Uterus (tissue), 4 donors: ENCODE data around the gene MRAP. TPM values are rescaled to one million over a fixed set of nuclear protein-coding genes. Genes with fewer than 3 reads are reported as not detected.

Experiments
- DNase-seq, 2 donors: peaks; one replicate each; pipeline ENCODE4 v3.0.0-alpha.2; 2019 to 2020
- H3K27ac ChIP-seq, 2 donors: fragments of 200-600 bp; sonication (generic); 1 replicate in 1 of 2; 2 replicates in 1 of 2; pipeline ENCODE4 v1.5.1; 2016 to 2018
- H3K27me3 ChIP-seq, 2 donors: fragments of 200-600 bp; sonication (generic); one replicate each; pipeline ENCODE4 v1.5.1; 2018 to 2019; ENCODE audit warnings: control low read depth in 1 of 2
- H3K36me3 ChIP-seq, 2 donors: fragments of 200-600 bp; sonication (generic); one replicate each; pipeline ENCODE4 v1.5.1; 2019; ENCODE audit warnings: control low read depth in 1 of 2
- H3K4me1 ChIP-seq, 2 donors: fragments of 200-600 bp; sonication (generic); one replicate each; pipeline ENCODE4 v1.5.1; 2018 to 2019; ENCODE audit warnings: control low read depth in 1 of 2
- H3K4me3 ChIP-seq, 2 donors: fragments of 200-600 bp; sonication (generic); 1 replicate in 1 of 2; 2 replicates in 1 of 2; pipeline ENCODE4 v1.5.1; 2018 to 2019; ENCODE audit warnings: mild to moderate bottlenecking in 1 of 2
- H3K9me3 ChIP-seq, 2 donors: fragments of 200-600 bp; sonication (generic); one replicate each; pipeline ENCODE4 v1.5.1; 2019; ENCODE audit warnings: control low read depth in 1 of 2
- POLR2A ChIP-seq, 2 donors: fragments of 450-650 bp; IDR thresholded peaks; one replicate each; pipeline ENCODE4 v1.6.1; 2016; ENCODE audit warnings: antibody characterized with exemption in 2 of 2, mild to moderate bottlenecking in 1 of 2, moderate library complexity in 1 of 2
- intact Hi-C: fragments of 100-400 bp; cut with DNase I; formaldehyde crosslinking; loops from one replicate; pipeline ENCODE4 v1.15.1; 2023; ENCODE audit warnings: low total_unique reads
- total RNA-seq, 4 donors: library from RNA; depleted of rRNA in 3 of 4; stranded (reverse); fragments of >200 nt in 3 of 4; gene quantifications; one replicate each; pipeline versions ENCODE4 v1.1.0 to v1.2.4, GENCODE V29; 2014 to 2023
- TF ChIP-seq, protein P1 (sequence below), 4 experiments: fragments of 200-600 bp in 2 of 4; fragments of 450-650 bp in 2 of 4; sonication (generic) in 2 of 4; IDR thresholded peaks; one replicate each; pipeline ENCODE4 v1.5.1; 2016 to 2019; ENCODE audit warnings: antibody characterized with exemption in 4 of 4, mild to moderate bottlenecking in 2 of 4, moderate library complexity in 1 of 4
- donor health status: DM: yes; HTN: yes; CAD: no.

MRAP gene
- total RNA-seq, 4 donors from 2014 or later = not detected

DNA sequence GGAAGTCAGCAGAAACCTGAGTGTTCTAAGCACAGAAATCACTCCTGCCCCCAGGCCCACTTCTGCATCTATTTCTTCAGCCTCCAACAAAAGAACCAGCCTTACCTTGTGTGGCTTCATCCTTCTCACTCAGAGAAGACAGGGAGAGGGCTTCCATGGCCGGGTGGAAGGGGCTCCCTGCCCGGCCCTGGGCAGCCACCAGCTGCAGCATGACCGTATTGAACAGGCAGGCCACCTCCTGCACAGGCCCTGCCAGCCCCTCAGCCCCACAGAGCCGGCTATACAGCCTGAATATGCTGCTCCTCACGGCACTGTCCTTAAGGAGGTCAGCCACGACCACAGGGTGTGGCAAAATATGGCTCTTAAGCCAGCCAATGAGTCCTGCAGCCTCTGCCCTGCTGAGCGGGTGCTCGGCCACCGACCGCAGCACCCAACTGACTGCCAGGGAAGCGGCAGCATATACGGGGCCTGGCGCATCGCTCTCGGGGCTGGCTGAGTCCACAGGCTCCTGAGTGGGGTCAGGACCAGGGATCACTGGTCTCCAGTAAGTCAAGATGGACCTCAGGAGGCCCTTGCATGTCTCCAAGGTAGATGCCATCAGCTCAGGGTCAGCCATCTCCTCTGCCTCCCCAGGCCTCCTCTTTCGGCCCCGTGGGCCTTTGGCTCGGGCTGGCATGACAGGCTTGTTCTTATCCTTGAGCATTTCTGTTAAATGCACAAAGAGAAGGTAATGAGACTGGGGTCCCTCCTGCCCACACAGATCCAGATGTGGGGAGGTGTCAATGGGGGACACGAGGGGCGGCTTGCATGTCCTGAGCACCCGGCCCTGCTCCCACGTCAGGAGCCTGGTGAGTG, 17.9 kb downstream of the MRAP start:
- intact Hi-C loops = no loop called here
- no peaks in the 10 kb centered on the region for H3K4me1 ChIP-seq
- no peak for TF ChIP-seq POLR2A (IDR thresholded peaks at IDR 0.05)
- TF ChIP-seq, protein P1, sequence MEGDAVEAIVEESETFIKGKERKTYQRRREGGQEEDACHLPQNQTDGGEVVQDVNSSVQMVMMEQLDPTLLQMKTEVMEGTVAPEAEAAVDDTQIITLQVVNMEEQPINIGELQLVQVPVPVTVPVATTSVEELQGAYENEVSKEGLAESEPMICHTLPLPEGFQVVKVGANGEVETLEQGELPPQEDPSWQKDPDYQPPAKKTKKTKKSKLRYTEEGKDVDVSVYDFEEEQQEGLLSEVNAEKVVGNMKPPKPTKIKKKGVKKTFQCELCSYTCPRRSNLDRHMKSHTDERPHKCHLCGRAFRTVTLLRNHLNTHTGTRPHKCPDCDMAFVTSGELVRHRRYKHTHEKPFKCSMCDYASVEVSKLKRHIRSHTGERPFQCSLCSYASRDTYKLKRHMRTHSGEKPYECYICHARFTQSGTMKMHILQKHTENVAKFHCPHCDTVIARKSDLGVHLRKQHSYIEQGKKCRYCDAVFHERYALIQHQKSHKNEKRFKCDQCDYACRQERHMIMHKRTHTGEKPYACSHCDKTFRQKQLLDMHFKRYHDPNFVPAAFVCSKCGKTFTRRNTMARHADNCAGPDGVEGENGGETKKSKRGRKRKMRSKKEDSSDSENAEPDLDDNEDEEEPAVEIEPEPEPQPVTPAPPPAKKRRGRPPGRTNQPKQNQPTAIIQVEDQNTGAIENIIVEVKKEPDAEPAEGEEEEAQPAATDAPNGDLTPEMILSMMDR (IDR thresholded peaks at IDR 0.05) = no peak
- H3K27me3 ChIP-seq = no peaks in the 10 kb centered on the region
- H3K4me3 ChIP-seq = no peak overlapping the region
- H3K27ac ChIP-seq = no peak overlapping the region
- no peak for DNase-seq
- H3K36me3 ChIP-seq = no peaks in the 10 kb centered on the region
- H3K9me3 ChIP-seq = no peaks in the 10 kb centered on the region

DNA sequence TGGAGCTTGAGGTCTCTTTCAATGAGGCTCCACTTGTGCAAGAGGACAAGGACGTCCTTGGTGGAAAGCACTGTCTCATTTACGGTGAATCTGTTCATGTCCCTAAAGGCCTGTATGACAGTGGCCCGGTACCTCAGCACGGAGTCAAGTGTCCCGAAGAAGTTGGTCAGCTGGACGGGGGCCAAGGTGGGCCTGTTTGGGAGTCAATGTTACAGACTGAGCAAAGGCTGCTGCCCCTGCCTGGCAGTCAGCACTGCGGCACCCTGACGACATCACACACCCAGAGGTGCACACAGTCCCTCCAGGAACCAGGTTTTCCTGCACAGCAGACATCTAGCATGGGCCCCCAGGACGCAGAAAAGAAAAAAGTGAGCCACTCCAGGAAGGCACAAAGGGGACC, 19.1 kb downstream of the MRAP start:
- TF ChIP-seq, protein P1 (IDR thresholded peaks at IDR 0.05) = no peak
- no peak for TF ChIP-seq POLR2A (IDR thresholded peaks at IDR 0.05)
- DNase-seq = no peak

DNA sequence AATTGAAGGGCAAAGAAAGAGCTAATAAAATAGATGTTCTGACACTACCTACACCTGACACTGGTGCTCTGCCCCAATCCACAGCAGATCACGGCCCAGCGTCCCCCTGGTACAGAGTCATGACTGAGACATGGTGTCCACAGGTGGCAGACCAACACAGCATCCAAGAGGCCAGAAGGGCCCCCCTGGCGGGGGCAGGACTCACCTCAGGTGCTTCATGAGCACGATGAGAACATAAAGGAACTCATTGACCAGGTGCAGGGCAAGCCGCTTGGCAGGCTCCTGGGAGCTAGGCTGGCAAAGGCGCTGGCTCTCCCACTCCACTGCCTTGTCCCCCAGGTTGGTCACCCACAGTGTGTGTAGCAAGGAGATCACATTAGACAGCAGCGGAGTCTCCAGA, 20.4 kb downstream of the MRAP start:
- H3K4me1 ChIP-seq = no peaks in the 10 kb centered on the region
- no peaks in the 10 kb centered on the region for H3K9me3 ChIP-seq
- no peak overlapping the region for H3K27ac ChIP-seq
- no peaks in the 10 kb centered on the region for H3K27me3 ChIP-seq
- TF ChIP-seq, protein P1 (IDR thresholded peaks at IDR 0.05) = no peak
- TF ChIP-seq POLR2A (IDR thresholded peaks at IDR 0.05) = no peak
- intact Hi-C loops = no loop called here
- DNase-seq = no peak
- no peaks in the 10 kb centered on the region for H3K36me3 ChIP-seq
- H3K4me3 ChIP-seq = no peak overlapping the region

More for the DNA sequence above, 19.1 kb downstream of the MRAP start:
- no peaks in the 10 kb centered on the region for H3K4me1 ChIP-seq
- H3K27ac ChIP-seq = no peak overlapping the region
- H3K36me3 ChIP-seq = no peaks in the 10 kb centered on the region
- H3K4me3 ChIP-seq = no peak overlapping the region
- no peaks in the 10 kb centered on the region for H3K27me3 ChIP-seq
- intact Hi-C loops = no loop called here
- no peaks in the 10 kb centered on the region for H3K9me3 ChIP-seq

DNA sequence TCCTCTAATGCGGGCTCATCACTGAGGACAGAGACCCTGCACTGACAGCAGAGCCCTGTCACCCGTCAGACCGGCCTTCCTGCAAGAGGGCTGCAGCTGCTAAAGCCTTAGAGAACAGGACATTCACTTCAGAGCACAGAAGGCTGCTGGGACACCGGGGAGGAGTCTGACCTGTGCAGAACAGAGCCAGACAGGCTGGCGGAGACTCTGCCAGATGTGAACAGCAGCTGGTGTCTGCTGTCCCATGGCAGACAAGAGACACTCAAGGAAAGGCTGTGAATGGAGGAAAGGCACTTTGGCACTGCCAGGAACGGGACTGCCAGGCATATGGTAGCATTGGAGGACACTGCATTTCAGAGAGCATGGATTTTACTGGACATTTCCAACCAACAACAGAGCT, 21.4 kb downstream of the MRAP start:
- H3K4me1 ChIP-seq = no peaks in the 10 kb centered on the region
- DNase-seq = no peak
- H3K9me3 ChIP-seq = no peaks in the 10 kb centered on the region
- intact Hi-C loops = no loop called here
- H3K4me3 ChIP-seq = no peak overlapping the region
- no peaks in the 10 kb centered on the region for H3K36me3 ChIP-seq
- H3K27me3 ChIP-seq = no peaks in the 10 kb centered on the region
- no peak overlapping the region for H3K27ac ChIP-seq
- no peak for TF ChIP-seq POLR2A (IDR thresholded peaks at IDR 0.05)
- TF ChIP-seq, protein P1 (IDR thresholded peaks at IDR 0.05) = no peak

DNA sequence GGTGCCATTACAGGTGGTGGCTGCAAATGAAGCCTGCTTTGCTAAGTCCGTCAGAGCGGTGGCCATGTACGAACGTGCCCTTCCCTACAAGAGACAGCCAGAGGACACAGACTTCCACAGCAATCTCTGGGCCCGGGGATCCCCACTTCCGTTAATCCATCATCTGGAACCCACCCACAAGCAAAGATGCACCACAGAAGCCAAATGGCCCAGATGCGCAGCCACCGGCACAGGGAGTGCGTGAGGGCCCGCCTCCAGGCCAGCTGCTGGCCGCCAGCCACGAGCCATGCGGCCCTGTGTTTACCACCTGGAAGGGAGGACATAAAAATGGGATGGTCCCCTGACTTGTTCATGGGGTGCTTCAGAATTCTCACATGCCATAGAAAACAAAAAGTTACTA, 22.1 kb downstream of the MRAP start:
- intact Hi-C loops = no loop called here
- H3K9me3 ChIP-seq = no peaks in the 10 kb centered on the region
- no peaks in the 10 kb centered on the region for H3K4me1 ChIP-seq
- no peaks in the 10 kb centered on the region for H3K36me3 ChIP-seq
- H3K27me3 ChIP-seq = no peaks in the 10 kb centered on the region
- TF ChIP-seq, protein P1 (IDR thresholded peaks at IDR 0.05) = no peak
- no peak for TF ChIP-seq POLR2A (IDR thresholded peaks at IDR 0.05)
- H3K4me3 ChIP-seq = no peak overlapping the region
- H3K27ac ChIP-seq = no peak overlapping the region
- DNase-seq = no peak
